Caco-2 (cell line): ENCODE measurements around the gene PACSIN2. TPM values are rescaled to one million over a fixed set of nuclear protein-coding genes. Genes with fewer than 3 reads are reported as not detected.

Experiments
- BruUV-seq: library from RNA; stranded (reverse); fragments of 400-500 nt; replicated peaks from 2 replicates; lab custom pipeline; 2021; lab: Mats Ljungman, UMichigan
- CTCF ChIA-PET: fragments of 300-600 bp; sonication (Branson Sonifier 250); formaldehyde crosslinking; loops from one replicate; lab custom pipeline; 2022; ENCODE audit warnings: antibody characterized with exemption; lab: Charles Lee
- POLR2A ChIA-PET: fragments of 300-600 bp; sonication (Branson Sonifier 250); formaldehyde crosslinking; loops from one replicate; lab custom pipeline; 2022; ENCODE audit warnings: antibody characterized with exemption; lab: Charles Lee
- DNase-seq, 2 experiments: peaks; one replicate each; pipeline versions ENCODE4 v3.0.0 to v3.0.0-alpha.2; 2020 to 2022
- H3K27me3 ChIP-seq: replicated peaks from 2 replicates; pipeline ENCODE4 v1.6.0; 2011; ENCODE audit warnings: low read length; ENCODE audit not compliant: control insufficient read depth, insufficient read depth
- H3K36me3 ChIP-seq: 2 replicates; pipeline ENCODE4 v1.5.1; 2011; ENCODE audit warnings: low read length; ENCODE audit not compliant: control insufficient read depth, insufficient read depth
- H3K4me1 ChIP-seq: fragments of 250-450 bp; sonication (Bioruptor Pico); 2 replicates; pipeline ENCODE4 v1.5.1; 2020; ENCODE audit warnings: mild to moderate bottlenecking
- H3K4me3 ChIP-seq: 2 replicates; pipeline ENCODE4 v1.5.1; 2011; ENCODE audit warnings: low read depth, mild to moderate bottlenecking, control low read depth, low read length
- H3K9me3 ChIP-seq: fragments of 250-450 bp; sonication (Bioruptor Pico); 2 replicates; pipeline ENCODE4 v1.5.1; 2020; ENCODE audit warnings: mild to moderate bottlenecking, moderate library complexity
- H3K27ac Mint-ChIP-seq: one replicate; pipeline ENCODE4 v1.8.0; 2022; ENCODE audit warnings: mixed read lengths; ENCODE audit not compliant: unreplicated experiment
- H3K27me3 Mint-ChIP-seq: one replicate; pipeline ENCODE4 v1.8.0; 2022; ENCODE audit warnings: mixed read lengths; ENCODE audit not compliant: insufficient read depth, unreplicated experiment
- H3K36me3 Mint-ChIP-seq: one replicate; pipeline ENCODE4 v1.8.0; 2022; ENCODE audit warnings: mild to moderate bottlenecking, mixed read lengths; ENCODE audit not compliant: insufficient read depth, unreplicated experiment
- H3K4me1 Mint-ChIP-seq: one replicate; pipeline ENCODE4 v1.8.0; 2022; ENCODE audit warnings: low read depth, mixed read lengths; ENCODE audit not compliant: unreplicated experiment
- H3K4me3 Mint-ChIP-seq: one replicate; pipeline ENCODE4 v1.8.0; 2022; ENCODE audit warnings: mild to moderate bottlenecking, moderate library complexity, mixed read lengths; ENCODE audit not compliant: unreplicated experiment
- H3K9me3 Mint-ChIP-seq: one replicate; pipeline ENCODE4 v1.8.0; 2022; ENCODE audit warnings: mixed read lengths; ENCODE audit not compliant: unreplicated experiment
- CTCF ChIP-seq, 2 experiments: fragments of 200-600 bp in 1 of 2; IDR thresholded peaks; 1 replicate in 1 of 2; 2 replicates in 1 of 2; pipeline versions ENCODE4 v1.5.1 to v1.8.0; 2011 to 2022; ENCODE audit warnings: antibody characterized with exemption in 1 of 2, control low read depth in 1 of 2, inconsistent platforms in 1 of 2, low read depth in 1 of 2, low read length in 1 of 2, mild to moderate bottlenecking in 1 of 2, moderate library complexity in 1 of 2; ENCODE audit not compliant: insufficient read depth in 1 of 2, severe bottlenecking in 1 of 2, unreplicated experiment in 1 of 2
- intact Hi-C: fragments of 100-400 bp; cut with micrococcal nuclease; formaldehyde crosslinking; loops from one replicate; pipeline ENCODE4 v1.10.0; 2022; ENCODE audit not compliant: unreplicated experiment
- total RNA-seq: library from RNA; stranded (reverse); gene quantifications from 2 replicates; pipeline ENCODE4 v1.2.3, GENCODE V29; 2022

The PACSIN2 gene
- total RNA-seq, 1 experiment from 2014 or later, result 122 TPM

- H3K4me3 Mint-ChIP-seq, result no peak overlapping the region
- H3K27ac Mint-ChIP-seq, result peak overlapping the region; percentile 55
- peaks cover 50% of the 10 kb centered on the region for H3K4me1 ChIP-seq
- no peaks in the 10 kb centered on the region for H3K36me3 ChIP-seq
- POLR2A ChIA-PET, result interaction anchor here (1.4 kb wide), 1 partner anchor 11 kb away, joined by 7 read pairs; no protein-coding TSS in a partner anchor
- BruUV-seq, result no TSS peak
- no peaks in the 10 kb centered on the region for H3K27me3 ChIP-seq
- CTCF ChIA-PET, result no interaction called here
- no peaks in the 10 kb centered on the region for H3K27me3 Mint-ChIP-seq
- no peaks in the 10 kb centered on the region for H3K9me3 ChIP-seq
- no peaks in the 10 kb centered on the region for H3K9me3 Mint-ChIP-seq
- no peak overlapping the region for H3K4me3 ChIP-seq
- DNase-seq, result no peak
- H3K4me1 Mint-ChIP-seq, result peaks cover 58% of the 10 kb centered on the region
- no peak for TF ChIP-seq CTCF (IDR thresholded peaks at IDR 0.05; ENCODE audit: insufficient read depth in 1 of 2, low read depth in 1 of 2, low read length in 1 of 2, severe bottlenecking in 1 of 2, unreplicated experiment in 1 of 2)
- H3K36me3 Mint-ChIP-seq, result peaks cover 69% of the 10 kb centered on the region
- intact Hi-C loops, result no loop called here
Observed at GRCh38 chr22:42948294-42948693, 66.7 kb downstream of the PACSIN2 start.

- no peaks in the 10 kb centered on the region for H3K9me3 ChIP-seq
- no TSS peak for BruUV-seq
- peak in 1 of 2 experiments; percentile 59 for DNase-seq
- peaks cover 71% of the 10 kb centered on the region for H3K36me3 Mint-ChIP-seq
- peaks cover 50% of the 10 kb centered on the region for H3K4me1 ChIP-seq
- no peaks in the 10 kb centered on the region for H3K36me3 ChIP-seq
- H3K4me3 ChIP-seq, result no peak overlapping the region
- H3K9me3 Mint-ChIP-seq, result no peaks in the 10 kb centered on the region
- no peak overlapping the region for H3K4me3 Mint-ChIP-seq
- no peaks in the 10 kb centered on the region for H3K27me3 ChIP-seq
- peaks cover 53% of the 10 kb centered on the region for H3K4me1 Mint-ChIP-seq
- CTCF ChIA-PET, result interaction anchor here (0.6 to 1.5 kb wide), 3 partner anchors 12 to 109 kb away, joined by 3 to 5 read pairs (median 5); no protein-coding TSS in a partner anchor
- intact Hi-C loops, result no loop called here
- no peaks in the 10 kb centered on the region for H3K27me3 Mint-ChIP-seq
- peak overlapping the region; percentile 55 for H3K27ac Mint-ChIP-seq
- no peak for TF ChIP-seq CTCF (IDR thresholded peaks at IDR 0.05; ENCODE audit: insufficient read depth in 1 of 2, low read depth in 1 of 2, low read length in 1 of 2, severe bottlenecking in 1 of 2, unreplicated experiment in 1 of 2)
- POLR2A ChIA-PET, result interaction anchor here (1.4 kb wide), 1 partner anchor 12 kb away, joined by 7 read pairs; no protein-coding TSS in a partner anchor
Observed at GRCh38 chr22:42947211-42947990, 67.5 kb downstream of the PACSIN2 start.

GRCh38 chr22:42946546-42947198, 68.3 kb downstream of the PACSIN2 start:
- Mint-ChIP-seq H3K36me3 (peaks cover 72% of the 10 kb centered on the region), H3K9me3 (no peaks in the 10 kb centered on the region), H3K27ac (peak overlapping the region; percentile 55), H3K4me1 (peaks cover 47% of the 10 kb centered on the region), H3K27me3 (no peaks in the 10 kb centered on the region), H3K4me3 (no peak overlapping the region)
- ChIA-PET POLR2A (interaction anchor here (1.4 kb wide), 1 partner anchor 13 kb away, joined by 7 read pairs; no protein-coding TSS in a partner anchor), CTCF (interaction anchor here (1.5 kb wide), 1 partner anchor 13 kb away, joined by 3 read pairs; no protein-coding TSS in a partner anchor)
- no peaks in the 10 kb centered on the region for H3K27me3 ChIP-seq
- TF ChIP-seq CTCF (IDR thresholded peaks at IDR 0.05; ENCODE audit: insufficient read depth in 1 of 2, low read depth in 1 of 2, low read length in 1 of 2, severe bottlenecking in 1 of 2, unreplicated experiment in 1 of 2), result no peak
- intact Hi-C loops, result no loop called here
- H3K4me3 ChIP-seq, result no peak overlapping the region
- no peak for DNase-seq
- no peaks in the 10 kb centered on the region for H3K36me3 ChIP-seq
- H3K4me1 ChIP-seq, result peaks cover 47% of the 10 kb centered on the region
- no peaks in the 10 kb centered on the region for H3K9me3 ChIP-seq
- no TSS peak for BruUV-seq
